H7 (cell line): ENCODE data around the gene PACC1. TPM values are rescaled to one million over a fixed set of nuclear protein-coding genes. Genes with fewer than 3 reads are reported as not detected.
"Not testable (repeated sequence)": the region's sequence is repeated elsewhere in the genome, so short reads cannot be mapped to it uniquely, and the experiment has no call there.

Experiments used
- DNase-seq: peaks from one replicate; pipeline ENCODE4 v3.0.0; 2012
- H3K27me3 ChIP-seq: 2 replicates; pipeline ENCODE4 v1.6.0; 2011; ENCODE audit warnings: mild to moderate bottlenecking, low read length; ENCODE audit not compliant: control insufficient read depth, insufficient read depth
- H3K36me3 ChIP-seq: replicated peaks from 2 replicates; pipeline ENCODE4 v1.5.1; 2011; ENCODE audit warnings: low read length; ENCODE audit not compliant: control insufficient read depth, insufficient read depth
- H3K4me3 ChIP-seq: 2 replicates; pipeline ENCODE4 v1.5.1; 2011; ENCODE audit warnings: low read depth, mild to moderate bottlenecking, control low read depth, low read length, moderate library complexity; ENCODE audit not compliant: insufficient read depth
- total RNA-seq: library from RNA; depleted of rRNA; stranded (reverse); fragments of >200 nt; shearing (Covaris generic); gene quantifications from 2 replicates; pipeline ENCODE4 v1.2.3, GENCODE V29; 2014

PACC1 gene
- total RNA-seq, 1 experiment from 2014 or later, result 49.7 TPM

DNA sequence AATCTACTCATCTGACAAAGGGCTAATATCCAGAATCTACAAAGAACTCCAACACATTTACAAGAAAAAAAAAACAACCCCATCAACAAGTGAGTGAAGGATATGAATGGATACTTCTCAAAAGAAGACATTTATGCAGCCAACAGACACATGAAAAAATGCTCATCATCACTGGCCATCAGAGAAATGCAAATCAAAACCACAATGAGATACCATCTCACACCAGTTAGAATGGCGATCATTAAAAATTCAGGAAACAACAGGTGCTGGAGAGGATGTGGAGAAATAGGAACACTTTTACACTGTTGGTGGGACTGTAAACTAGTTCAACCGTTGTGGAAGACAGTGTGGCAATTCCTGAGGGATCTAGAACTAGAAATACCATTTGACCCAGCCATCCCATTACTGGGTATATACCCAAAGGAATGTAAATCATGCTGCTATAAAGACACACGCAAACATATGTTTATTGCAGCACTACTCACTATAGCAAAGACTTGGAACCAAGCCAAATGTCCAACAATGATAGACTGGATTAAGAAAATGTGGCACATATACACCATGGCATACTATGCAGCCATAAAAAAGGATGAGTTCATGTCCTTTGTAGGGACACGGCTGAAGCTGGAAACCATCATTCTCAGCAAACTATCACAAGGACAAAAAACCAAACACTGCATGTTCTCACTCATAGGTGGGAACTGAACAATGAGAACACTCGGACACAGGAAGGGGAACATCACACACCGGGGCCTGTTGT, 18.8 kb downstream of the PACC1 start:
- DNase-seq, H3K4me3 ChIP-seq, H3K27me3 ChIP-seq, H3K36me3 ChIP-seq: not testable (repeated sequence)

DNA sequence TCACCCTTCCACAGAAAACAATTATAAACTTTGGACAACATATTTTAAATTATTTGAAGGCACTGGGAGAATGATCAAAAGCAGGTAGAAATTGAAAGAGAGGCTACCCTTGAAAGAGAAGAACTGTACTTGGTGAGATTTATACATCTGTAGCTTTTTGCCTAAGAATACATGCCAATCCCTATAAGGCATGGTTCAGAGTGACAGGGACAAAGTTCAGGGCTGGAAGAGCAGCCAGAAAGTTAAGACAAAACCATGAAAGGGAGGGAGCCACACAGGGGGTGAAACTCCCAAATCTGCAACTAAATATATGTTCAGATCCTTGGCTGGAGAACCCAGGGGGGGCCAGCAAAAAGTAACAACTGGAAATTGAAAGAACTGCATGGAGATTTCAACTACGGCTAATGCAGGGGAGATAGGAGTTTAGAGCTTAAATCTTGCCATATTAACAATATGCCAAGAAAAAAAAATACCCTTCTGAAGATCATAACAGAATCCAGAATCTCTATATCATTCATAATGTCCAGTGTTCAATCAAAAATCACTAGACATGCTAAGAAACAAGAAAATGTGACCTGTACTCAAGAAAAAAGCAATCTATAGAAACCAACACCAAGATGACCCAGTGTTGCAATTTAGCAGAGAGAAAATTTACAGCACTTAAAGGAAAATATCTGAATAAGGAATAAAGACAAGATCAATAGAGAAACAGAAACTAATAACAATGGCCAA, 25.5 kb downstream of the PACC1 start:
- no peak for DNase-seq
- Histone ChIP-seq H3K4me3 (no peak overlapping the region), H3K36me3 (peaks cover 10% of the 10 kb centered on the region), H3K27me3 (no peaks in the 10 kb centered on the region)

DNA sequence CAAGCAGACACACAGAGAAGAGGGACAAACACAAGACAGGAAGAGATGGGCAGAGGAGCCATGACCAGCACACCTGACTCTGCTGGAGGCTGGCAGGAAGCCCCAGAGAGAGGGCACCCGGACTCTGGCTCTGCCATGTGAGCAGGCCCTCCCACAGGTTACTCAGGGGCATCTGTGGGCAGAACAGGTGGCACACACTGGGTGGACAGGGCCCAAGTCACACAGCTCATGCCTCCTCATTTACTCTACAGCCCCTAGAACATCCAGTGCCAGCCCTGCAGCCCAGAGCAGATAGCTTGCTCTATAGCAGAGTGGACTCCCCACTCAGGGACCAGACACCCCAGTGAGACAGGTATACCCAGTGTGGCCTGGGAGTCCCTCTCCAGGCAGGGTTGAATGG, 28.7 kb downstream of the PACC1 start:
- no peak for DNase-seq
- H3K27me3 ChIP-seq, result no peaks in the 10 kb centered on the region
- no peak overlapping the region for H3K4me3 ChIP-seq
- H3K36me3 ChIP-seq, result peaks cover 10% of the 10 kb centered on the region

DNA sequence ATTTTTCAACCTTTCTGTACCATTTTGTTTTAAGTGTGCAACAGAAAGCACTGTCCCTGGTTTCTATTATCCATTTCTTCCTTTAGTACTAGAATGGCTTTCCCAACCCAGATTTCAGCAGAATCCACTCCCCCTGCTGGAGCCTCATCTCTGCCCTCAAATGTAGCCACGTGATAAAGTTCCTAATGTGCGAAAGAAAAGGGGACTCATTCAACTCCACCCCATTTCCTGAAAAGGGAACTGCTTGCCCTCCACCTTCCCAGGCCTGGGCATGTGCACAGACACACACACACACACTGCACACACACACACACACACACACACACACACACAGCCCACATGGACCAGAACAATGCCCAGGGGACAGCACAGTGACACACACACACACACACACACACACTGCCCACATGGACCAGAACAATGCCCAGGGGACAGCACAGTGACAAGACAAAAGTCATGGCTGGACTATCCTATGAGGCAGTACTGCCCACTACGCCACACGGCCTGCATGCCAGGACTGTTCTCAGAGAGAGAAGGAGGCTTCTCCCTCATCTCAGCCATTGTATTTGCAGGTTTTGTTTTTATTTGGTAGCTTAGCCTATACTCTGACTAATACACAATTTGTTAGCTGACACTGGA, 33.2 kb downstream of the PACC1 start:
- no peak for DNase-seq
- Histone ChIP-seq H3K4me3 (no peak overlapping the region), H3K36me3 (peaks cover 21% of the 10 kb centered on the region), H3K27me3 (no peaks in the 10 kb centered on the region)

DNA sequence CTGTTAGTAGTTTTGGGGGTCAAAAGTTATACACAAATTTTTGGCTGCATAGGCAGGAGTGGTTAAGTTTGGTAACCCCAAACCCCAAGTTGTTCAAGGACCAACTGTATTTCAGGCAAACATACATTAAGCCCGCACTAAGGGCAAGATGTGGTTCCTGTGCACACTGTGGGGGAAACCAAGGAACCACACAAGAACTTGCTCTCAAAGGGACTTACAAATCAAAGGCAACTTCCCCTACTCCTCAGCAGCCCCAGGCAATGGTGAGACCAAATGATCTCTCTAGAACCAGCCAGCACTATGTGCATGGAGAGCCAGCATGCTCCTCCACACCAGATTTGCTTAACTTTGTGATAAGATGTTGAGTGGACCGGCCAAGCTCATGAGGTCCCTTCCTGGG, 35.3 kb downstream of the PACC1 start:
- H3K36me3 ChIP-seq, result peaks cover 13% of the 10 kb centered on the region
- DNase-seq, result no peak
- no peak overlapping the region for H3K4me3 ChIP-seq
- H3K27me3 ChIP-seq, result no peaks in the 10 kb centered on the region

DNA sequence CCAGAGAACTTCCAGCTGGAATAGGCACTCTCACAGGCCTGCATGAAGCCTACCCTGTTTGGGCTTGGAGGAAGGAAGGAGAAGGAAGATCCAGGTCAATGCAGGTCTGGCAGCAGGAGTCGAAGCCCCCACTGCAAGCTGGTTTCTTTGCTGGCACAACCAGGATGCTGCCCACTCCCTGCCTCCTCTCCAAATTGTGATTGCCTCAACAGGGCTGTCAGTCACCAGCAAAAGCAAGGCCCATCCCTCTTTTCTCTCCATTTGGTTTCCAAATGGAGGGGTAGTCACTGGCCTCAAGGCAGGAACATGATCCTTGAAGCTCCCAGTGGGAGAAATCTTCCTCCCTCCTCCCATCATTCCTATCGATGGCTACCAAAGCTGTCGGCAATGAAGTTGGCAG, 37.0 kb downstream of the PACC1 start:
- Histone ChIP-seq H3K27me3 (no peaks in the 10 kb centered on the region), H3K4me3 (no peak overlapping the region), H3K36me3 (peaks cover 13% of the 10 kb centered on the region)
- no peak for DNase-seq

DNA sequence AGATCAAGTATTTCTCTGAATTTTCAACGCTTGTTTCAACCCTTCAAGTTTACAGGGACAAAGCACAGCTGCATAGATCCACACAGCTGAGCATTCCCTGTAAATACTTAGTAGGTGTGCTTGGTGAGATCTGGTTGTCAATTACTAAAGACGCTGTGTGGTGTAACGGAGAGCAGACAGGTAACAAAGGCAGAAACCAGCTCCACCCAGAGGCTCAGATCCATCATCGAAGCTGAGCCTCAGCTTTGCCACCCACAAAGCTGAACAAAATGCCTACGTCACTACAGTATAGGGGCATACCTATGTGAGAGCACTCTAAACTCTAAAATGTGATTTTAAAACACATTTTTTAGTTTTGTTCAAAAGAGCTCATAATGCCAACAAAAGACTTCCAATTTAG, 38.7 kb downstream of the PACC1 start:
- no peaks in the 10 kb centered on the region for H3K27me3 ChIP-seq
- DNase-seq, result no peak
- H3K36me3 ChIP-seq, result peaks cover 13% of the 10 kb centered on the region
- no peak overlapping the region for H3K4me3 ChIP-seq

DNA sequence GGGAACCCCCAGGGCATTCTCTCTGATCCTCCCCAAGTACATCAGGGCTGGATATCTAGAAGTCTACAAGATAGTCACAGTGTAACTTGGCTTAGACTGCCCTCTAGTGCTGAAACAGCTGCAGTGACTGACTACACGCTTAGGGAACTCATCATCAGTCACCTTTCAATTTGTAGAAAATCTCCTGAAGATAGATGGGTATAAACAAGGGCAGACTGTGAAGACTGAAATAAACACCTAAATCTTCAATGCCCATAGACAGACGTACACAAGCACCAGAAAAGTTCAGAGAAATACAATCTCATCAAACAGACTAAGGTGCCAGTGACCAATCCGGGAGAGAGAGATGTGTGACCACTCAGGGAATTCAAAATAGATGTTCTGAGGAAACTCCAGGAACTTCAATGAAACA, 46.6 kb downstream of the PACC1 start:
- peak; percentile 75 for DNase-seq
- no peak overlapping the region for H3K4me3 ChIP-seq
- H3K36me3 ChIP-seq, result peaks cover 2% of the 10 kb centered on the region
- H3K27me3 ChIP-seq, result no peaks in the 10 kb centered on the region

DNA sequence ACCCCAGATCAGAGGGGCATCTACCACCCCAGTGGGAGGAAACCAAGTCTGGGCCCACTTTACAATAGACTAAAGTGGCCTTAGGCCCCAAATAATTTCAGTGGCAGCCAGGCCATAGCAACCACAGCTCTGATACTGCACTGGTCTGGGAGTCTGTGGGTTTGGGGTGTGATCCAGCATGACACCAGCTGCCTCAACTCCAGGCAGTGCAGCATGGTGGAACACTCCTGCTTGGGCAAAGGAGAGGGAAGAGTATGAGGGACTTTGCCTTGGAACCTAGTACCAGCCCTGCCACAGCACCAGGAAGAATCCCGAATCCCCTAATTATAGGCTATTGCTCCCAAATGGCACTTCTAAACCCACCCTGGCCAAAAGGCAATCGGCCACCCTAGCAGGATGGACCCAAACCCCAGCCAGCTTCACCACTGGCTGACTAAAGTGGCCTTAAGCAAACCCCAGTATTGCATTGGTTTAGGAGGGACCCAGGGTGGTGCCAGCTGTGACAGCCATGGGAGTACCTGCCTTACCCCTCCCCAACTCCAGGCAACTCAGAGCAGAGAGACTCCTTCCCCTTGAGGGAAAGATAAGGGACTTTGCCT, 47.1 kb downstream of the PACC1 start:
- DNase-seq, result no peak
- no peak overlapping the region for H3K4me3 ChIP-seq
- H3K36me3 ChIP-seq, result peaks cover 2% of the 10 kb centered on the region
- H3K27me3 ChIP-seq, result no peaks in the 10 kb centered on the region

DNA sequence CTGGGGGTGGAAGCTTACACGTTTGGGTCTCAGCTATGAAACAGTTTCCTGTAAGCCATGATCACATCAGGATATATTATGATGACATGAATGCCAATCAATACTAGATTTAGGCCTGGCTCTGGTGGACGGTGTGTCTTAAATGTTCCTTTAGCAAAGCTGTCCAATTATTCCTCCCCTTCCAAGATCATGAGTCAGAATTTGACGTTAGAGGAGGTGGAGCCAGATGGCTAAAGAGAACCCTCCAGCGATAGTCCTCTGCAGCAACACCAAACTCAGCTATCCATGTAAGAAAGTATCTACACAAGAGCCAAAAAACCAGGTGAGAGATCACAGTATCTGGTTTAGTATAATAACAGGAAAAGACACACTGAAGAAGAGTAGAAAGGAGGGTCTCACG, 47.8 kb downstream of the PACC1 start:
- Histone ChIP-seq H3K27me3 (no peaks in the 10 kb centered on the region), H3K4me3 (no peak overlapping the region), H3K36me3 (peaks cover 2% of the 10 kb centered on the region)
- DNase-seq, result no peak

DNA sequence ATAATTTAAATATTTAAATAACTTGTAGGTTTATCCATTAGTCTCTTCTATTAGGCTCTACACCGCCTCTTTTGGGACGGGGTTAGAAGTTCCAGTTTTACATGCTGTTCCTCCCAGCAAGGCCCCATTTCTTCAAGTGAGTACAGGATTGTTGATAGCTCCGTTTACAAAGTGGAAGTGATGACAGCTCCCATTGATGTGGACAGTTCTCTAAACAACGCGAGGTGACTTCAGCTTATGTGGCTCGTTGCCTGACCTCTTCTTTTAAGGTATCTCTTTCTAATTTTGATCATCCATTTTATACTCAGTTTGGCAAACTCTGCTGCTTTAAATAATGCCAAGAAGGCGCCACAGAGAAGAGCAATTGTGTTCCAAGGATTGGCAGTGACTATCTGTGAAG, 49.7 kb downstream of the PACC1 start:
- Histone ChIP-seq H3K27me3 (no peaks in the 10 kb centered on the region), H3K4me3 (no peak overlapping the region), H3K36me3 (peaks cover 6% of the 10 kb centered on the region)
- no peak for DNase-seq

DNA sequence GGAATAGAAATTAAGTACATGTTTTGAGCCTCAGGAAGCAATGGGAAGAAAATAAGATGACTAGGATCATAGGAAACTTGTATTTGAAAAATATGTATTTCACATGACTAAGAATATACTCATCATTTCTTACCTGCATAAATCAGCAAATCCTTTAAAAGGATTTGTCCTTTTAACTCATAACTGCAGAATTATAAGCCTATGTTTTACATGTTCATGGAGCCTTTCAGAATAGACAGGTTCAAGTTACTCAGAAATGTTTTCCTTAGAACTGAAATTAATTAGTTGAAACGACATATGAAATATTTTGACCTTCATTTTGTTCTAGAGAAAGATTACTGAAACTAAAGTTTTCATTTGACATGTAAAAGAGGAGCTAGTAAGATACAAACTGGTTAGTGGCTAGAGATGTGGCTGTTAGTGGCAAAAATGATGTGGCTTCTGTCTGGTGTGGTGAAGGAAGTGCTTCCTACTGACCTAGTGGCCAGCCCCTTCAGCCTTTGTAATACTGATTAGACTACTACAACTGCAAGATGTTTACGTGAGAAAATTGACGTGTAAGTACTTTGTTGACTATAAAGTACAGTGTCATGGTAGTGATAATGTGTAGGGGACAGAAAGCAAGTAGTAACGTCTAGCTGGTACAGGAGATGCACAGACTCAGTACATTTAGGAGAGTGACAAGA, 54.7 kb downstream of the PACC1 start:
- Histone ChIP-seq H3K4me3 (no peak overlapping the region), H3K27me3 (no peaks in the 10 kb centered on the region), H3K36me3 (peaks cover 7% of the 10 kb centered on the region)
- no peak for DNase-seq

DNA sequence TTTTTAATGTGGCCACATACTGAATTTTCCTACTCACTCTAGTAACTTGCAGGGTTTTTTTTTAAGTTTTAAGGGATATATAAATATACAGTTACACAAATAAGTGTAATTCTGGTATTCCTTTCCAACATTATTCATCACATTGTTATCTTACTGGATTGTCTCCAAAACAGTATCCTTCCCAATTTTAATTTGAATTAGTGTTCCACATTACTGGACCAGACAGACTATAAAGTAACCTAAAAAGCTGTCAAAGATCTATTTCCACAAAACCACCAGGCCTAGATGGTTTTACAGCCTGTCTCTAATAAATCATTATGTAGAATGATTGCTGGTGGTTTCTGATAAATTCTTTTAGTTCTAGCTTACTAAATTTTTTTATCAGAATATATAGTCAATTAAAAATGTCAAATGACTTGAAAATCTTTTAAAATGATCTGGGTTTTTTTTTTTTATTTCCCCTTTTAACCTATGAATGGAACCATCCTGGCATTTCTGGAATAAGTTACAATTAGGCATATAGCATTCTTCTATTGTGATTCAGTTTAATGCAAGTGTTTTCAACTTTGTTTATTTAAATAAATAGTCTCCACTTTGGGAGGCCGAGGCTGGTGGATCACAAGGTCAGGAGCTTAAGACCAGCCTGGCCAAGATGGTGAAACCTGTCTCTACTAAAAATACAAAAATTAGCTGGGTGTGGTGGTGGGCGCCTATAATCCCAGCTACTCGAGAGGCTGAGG, 59.3 kb downstream of the PACC1 start:
- Histone ChIP-seq H3K36me3 (peaks cover 12% of the 10 kb centered on the region), H3K27me3 (no peaks in the 10 kb centered on the region), H3K4me3 (no peak overlapping the region)
- DNase-seq, result no peak

DNA sequence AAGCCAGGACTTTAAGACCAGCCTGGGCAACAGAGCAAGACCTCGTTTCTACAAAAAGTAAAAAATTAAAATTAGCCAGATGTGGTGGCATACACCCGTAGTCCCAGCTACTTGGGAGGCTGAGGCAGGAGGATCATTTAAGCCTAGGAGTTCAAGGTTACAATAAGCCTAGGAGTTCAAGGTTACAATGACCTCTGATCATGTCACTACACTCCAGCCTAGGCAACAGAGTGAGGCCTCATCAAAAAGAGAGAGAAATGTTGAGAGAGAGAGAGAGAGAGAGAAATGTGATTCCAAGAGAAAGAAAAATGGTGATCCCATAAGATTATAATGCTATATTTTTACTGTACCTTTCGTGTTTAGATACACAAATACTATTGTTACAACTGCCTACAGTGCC, 60.2 kb downstream of the PACC1 start:
- Histone ChIP-seq H3K27me3 (no peaks in the 10 kb centered on the region), H3K4me3 (no peak overlapping the region), H3K36me3 (peaks cover 9% of the 10 kb centered on the region)
- DNase-seq, result no peak
